Gastrocnemius medialis (tissue), 4 donors: ENCODE results near the gene RC3H1.

Experiments
- CTCF ChIP-seq, 5 experiments: fragments of 450-650 bp in 3 of 5; fragments of 200-600 bp in 2 of 5; sonication (generic) in 2 of 5; IDR thresholded peaks in 4 of 5; conservative IDR thresholded peaks in 1 of 5; 1 replicate in 4 of 5; 2 replicates in 1 of 5; pipeline ENCODE4 v1.5.1; 2016 to 2019; ENCODE audit warnings: antibody characterized with exemption in 5 of 5, mild to moderate bottlenecking in 3 of 5, moderate library complexity in 3 of 5
- POLR2A ChIP-seq, 2 donors: fragments of 450-650 bp; IDR thresholded peaks; one replicate each; pipeline ENCODE4 v1.6.1; 2017; ENCODE audit warnings: antibody characterized with exemption in 2 of 2, mild to moderate bottlenecking in 2 of 2, moderate library complexity in 2 of 2

- TF ChIP-seq CTCF (IDR thresholded peaks at IDR 0.05 in 4 of 5, conservative IDR thresholded peaks at IDR 0.05 in 1 of 5) (no peak), POLR2A (IDR thresholded peaks at IDR 0.05) (no peak)
Measured at GRCh38 chr1:173948594-173948993, 73.6 kb downstream of the RC3H1 start.
